ENCODE results near the gene LRRC4C.
"Not testable (repeated sequence)": the region's sequence is repeated elsewhere in the genome, so short reads cannot be mapped to it uniquely, and the experiment has no call there.

The LRRC4C gene

GRCh38 chr11:40619654-40620053, 839.8 kb downstream of the LRRC4C start:
- no peak for DNase-seq

- DNase-seq = no peak
Observed at GRCh38 chr11:40606800-40607199, 852.7 kb downstream of the LRRC4C start.

- no peak for DNase-seq
Observed at GRCh38 chr11:40602866-40603552, 856.4 kb downstream of the LRRC4C start.

- no peak for DNase-seq
Observed at GRCh38 chr11:40597546-40598113, 861.8 kb downstream of the LRRC4C start.

GRCh38 chr11:40573254-40573891, 886.1 kb downstream of the LRRC4C start:
- no peak for DNase-seq

GRCh38 chr11:40569947-40570531, 889.4 kb downstream of the LRRC4C start:
- DNase-seq = no peak

- no peak for DNase-seq
Observed at GRCh38 chr11:40567392-40567791, 892.1 kb downstream of the LRRC4C start.

GRCh38 chr11:40544162-40544561, 915.3 kb downstream of the LRRC4C start:
- DNase-seq = no peak

- DNase-seq = no peak
Observed at GRCh38 chr11:40542821-40543220, 916.6 kb downstream of the LRRC4C start.

GRCh38 chr11:40537734-40538133, 921.7 kb downstream of the LRRC4C start:
- DNase-seq = no peak

GRCh38 chr11:40522080-40522479, 937.4 kb downstream of the LRRC4C start:
- not testable (repeated sequence) for DNase-seq

- no peak for DNase-seq
Observed at GRCh38 chr11:40517122-40517521, 942.3 kb downstream of the LRRC4C start.

- no peak for DNase-seq
Observed at GRCh38 chr11:40514124-40514523, 945.3 kb downstream of the LRRC4C start.

- DNase-seq = no peak
Observed at GRCh38 chr11:40513281-40513680, 946.2 kb downstream of the LRRC4C start.

GRCh38 chr11:40508303-40508702, 951.1 kb downstream of the LRRC4C start:
- no peak for DNase-seq

GRCh38 chr11:40506226-40506625, 953.2 kb downstream of the LRRC4C start:
- no peak for DNase-seq

GRCh38 chr11:40491341-40491740, 968.1 kb downstream of the LRRC4C start:
- DNase-seq = no peak

GRCh38 chr11:40467771-40468170, 991.7 kb downstream of the LRRC4C start:
- DNase-seq = no peak

- no peak for DNase-seq
Observed at GRCh38 chr11:40445391-40445790, 1014.1 kb downstream of the LRRC4C start.

- DNase-seq = no peak
Observed at GRCh38 chr11:40444151-40444550, 1015.3 kb downstream of the LRRC4C start.

- DNase-seq = no peak
Observed at GRCh38 chr11:40435344-40435743, 1024.1 kb downstream of the LRRC4C start.

GRCh38 chr11:40434926-40435325, 1024.5 kb downstream of the LRRC4C start:
- DNase-seq = no peak

- no peak for DNase-seq
Observed at GRCh38 chr11:40432358-40432757, 1027.1 kb downstream of the LRRC4C start.

GRCh38 chr11:40425168-40425567, 1034.3 kb downstream of the LRRC4C start:
- no peak for DNase-seq

Measured in NCI-H1436 (cell line).